Measurements from ENCODE around the gene SCYGR1.

GRCh38 chr2:227388537-227389011, 825 bp upstream of the SCYGR1 start:
- TF ChIP-seq, protein P1, sequence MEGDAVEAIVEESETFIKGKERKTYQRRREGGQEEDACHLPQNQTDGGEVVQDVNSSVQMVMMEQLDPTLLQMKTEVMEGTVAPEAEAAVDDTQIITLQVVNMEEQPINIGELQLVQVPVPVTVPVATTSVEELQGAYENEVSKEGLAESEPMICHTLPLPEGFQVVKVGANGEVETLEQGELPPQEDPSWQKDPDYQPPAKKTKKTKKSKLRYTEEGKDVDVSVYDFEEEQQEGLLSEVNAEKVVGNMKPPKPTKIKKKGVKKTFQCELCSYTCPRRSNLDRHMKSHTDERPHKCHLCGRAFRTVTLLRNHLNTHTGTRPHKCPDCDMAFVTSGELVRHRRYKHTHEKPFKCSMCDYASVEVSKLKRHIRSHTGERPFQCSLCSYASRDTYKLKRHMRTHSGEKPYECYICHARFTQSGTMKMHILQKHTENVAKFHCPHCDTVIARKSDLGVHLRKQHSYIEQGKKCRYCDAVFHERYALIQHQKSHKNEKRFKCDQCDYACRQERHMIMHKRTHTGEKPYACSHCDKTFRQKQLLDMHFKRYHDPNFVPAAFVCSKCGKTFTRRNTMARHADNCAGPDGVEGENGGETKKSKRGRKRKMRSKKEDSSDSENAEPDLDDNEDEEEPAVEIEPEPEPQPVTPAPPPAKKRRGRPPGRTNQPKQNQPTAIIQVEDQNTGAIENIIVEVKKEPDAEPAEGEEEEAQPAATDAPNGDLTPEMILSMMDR (IDR thresholded peaks at IDR 0.05; ENCODE audit: low read depth, low read length, poor library complexity, severe bottlenecking): no peak
- no peak for TF ChIP-seq EZH2phosphoT487 (IDR thresholded peaks at IDR 0.05; ENCODE audit: borderline replicate concordance, low read length)

Data from DOHH2 (cell line).